ENCODE measurements around the gene CNNM1. TPM values are rescaled to one million over a fixed set of nuclear protein-coding genes. Genes with fewer than 3 reads are reported as not detected.

The CNNM1 gene
- total RNA-seq, 1 experiment from 2014 or later, result not detected

DNA sequence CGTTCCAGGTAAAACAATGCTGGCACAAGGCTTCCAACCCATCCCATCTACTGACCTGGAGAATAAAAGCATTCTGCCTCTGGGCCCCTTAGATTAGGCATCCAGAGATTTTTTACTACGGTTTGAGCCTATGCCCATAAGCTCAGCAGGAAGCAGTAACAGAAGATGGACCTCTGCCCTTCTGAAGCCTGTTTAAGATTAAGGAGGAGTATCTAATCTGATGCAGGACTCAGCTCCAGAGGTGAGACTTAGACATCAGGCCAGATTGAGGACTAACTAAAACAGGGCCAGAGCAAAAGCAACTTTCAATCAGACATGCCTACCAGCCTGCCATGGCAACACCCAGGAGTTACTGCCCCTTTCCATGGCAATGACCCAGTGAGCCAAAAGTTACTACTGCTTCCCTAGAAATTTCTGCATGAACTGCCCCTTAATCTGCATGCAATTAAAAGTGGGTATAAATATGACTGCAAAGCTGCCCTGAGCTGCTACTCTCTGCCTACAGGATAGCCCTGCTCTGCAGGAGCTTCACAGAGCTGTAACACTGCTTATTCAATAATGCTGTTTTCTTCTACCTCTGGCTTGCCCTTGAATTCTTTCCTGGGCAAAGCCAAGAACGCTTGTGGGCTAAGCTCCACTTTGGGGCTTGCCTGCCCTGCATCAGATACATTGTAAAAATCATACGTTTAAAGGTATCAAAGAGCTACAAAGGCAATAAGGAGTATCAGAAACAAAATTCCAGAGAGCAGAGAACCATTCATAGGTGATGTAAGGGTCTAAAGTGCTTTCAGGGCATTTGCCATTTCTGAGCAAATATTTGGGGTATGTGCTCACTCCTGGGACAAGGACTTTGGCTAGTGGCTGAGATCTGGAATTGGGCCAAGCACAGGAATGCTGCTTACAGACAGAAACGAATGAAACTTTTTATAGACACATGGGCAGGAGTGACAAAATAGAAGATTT, 25.0 kb upstream of the CNNM1 start:
- ChIA-PET POLR2A (no interaction called here), CTCF (interaction anchor here (0.6 to 1.0 kb wide), 2 partner anchors 8 to 11 kb away, joined by 3 read pairs; no protein-coding TSS in a partner anchor)
- DNase-seq (ENCODE audit: unreplicated experiment), result no peak
- BruUV-seq (replicated peaks), result no TSS peak
- peaks cover 6% of the 10 kb centered on the region for H3K9me3 Mint-ChIP-seq (ENCODE audit: unreplicated experiment)
- H3K36me3 Mint-ChIP-seq (ENCODE audit: insufficient read depth, unreplicated experiment), result no peaks in the 10 kb centered on the region
- intact Hi-C loops (cut with micrococcal nuclease), result no loop called here
- H3K4me3 Mint-ChIP-seq (ENCODE audit: unreplicated experiment), result no peak overlapping the region
- H3K27me3 Mint-ChIP-seq (ENCODE audit: insufficient read depth, unreplicated experiment), result peaks cover 11% of the 10 kb centered on the region
- no peaks in the 10 kb centered on the region for H3K4me1 Mint-ChIP-seq (ENCODE audit: insufficient read depth, unreplicated experiment)
- no peak overlapping the region for H3K27ac Mint-ChIP-seq (ENCODE audit: low read depth, unreplicated experiment)
- TF ChIP-seq, protein P1, sequence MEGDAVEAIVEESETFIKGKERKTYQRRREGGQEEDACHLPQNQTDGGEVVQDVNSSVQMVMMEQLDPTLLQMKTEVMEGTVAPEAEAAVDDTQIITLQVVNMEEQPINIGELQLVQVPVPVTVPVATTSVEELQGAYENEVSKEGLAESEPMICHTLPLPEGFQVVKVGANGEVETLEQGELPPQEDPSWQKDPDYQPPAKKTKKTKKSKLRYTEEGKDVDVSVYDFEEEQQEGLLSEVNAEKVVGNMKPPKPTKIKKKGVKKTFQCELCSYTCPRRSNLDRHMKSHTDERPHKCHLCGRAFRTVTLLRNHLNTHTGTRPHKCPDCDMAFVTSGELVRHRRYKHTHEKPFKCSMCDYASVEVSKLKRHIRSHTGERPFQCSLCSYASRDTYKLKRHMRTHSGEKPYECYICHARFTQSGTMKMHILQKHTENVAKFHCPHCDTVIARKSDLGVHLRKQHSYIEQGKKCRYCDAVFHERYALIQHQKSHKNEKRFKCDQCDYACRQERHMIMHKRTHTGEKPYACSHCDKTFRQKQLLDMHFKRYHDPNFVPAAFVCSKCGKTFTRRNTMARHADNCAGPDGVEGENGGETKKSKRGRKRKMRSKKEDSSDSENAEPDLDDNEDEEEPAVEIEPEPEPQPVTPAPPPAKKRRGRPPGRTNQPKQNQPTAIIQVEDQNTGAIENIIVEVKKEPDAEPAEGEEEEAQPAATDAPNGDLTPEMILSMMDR (IDR thresholded peaks at IDR 0.05; ENCODE audit: unreplicated experiment), result no peak

DNA sequence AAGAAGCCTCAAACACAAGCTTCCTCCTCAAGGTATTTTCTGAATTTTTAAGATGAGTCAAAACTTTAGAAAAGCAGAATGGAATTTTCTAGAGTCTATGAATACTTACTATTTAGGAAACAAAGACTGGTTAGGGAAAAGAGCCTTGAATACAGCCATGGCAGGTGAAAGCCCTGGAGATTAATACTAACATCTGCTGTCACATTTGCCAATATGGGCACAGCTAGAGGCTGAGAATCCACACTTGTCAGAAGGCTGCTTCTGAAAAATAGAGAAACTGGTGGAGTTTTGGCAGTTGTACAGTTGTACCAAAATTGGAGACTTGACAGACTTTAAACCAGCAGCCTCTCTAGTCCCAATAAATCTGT, 24.3 kb upstream of the CNNM1 start:
- Mint-ChIP-seq H3K9me3 (ENCODE audit: unreplicated experiment) (peaks cover 8% of the 10 kb centered on the region), H3K27ac (ENCODE audit: low read depth, unreplicated experiment) (no peak overlapping the region), H3K4me3 (ENCODE audit: unreplicated experiment) (no peak overlapping the region), H3K4me1 (ENCODE audit: insufficient read depth, unreplicated experiment) (no peaks in the 10 kb centered on the region), H3K27me3 (ENCODE audit: insufficient read depth, unreplicated experiment) (peaks cover 11% of the 10 kb centered on the region), H3K36me3 (ENCODE audit: insufficient read depth, unreplicated experiment) (no peaks in the 10 kb centered on the region)
- ChIA-PET CTCF (interaction anchor here (1.0 kb wide), 1 partner anchor 8 kb away, joined by 3 read pairs; no protein-coding TSS in a partner anchor), POLR2A (no interaction called here)
- intact Hi-C loops (cut with micrococcal nuclease), result no loop called here
- DNase-seq (ENCODE audit: unreplicated experiment), result no peak
- TF ChIP-seq, protein P1 (IDR thresholded peaks at IDR 0.05; ENCODE audit: unreplicated experiment), result no peak
- BruUV-seq (replicated peaks), result no TSS peak

DNA sequence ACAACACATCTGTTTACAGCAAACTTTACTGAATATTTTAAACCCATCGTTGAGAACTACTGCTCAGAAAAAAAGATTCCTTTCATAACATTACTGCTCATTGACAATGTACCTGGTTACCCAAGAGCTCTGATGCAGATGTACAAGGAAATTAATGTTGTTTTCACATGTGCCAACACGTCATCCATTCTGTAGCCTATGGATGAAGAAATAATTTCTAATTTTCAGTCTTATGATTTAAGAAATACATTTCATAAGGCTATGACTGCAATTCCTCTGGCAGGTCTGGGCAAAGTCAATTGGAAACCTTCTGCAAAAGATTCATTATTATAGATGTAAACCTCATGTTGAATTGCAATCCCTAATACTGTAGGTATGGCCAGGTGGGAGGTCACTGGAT, 16.7 kb upstream of the CNNM1 start:
- no peak for DNase-seq (ENCODE audit: unreplicated experiment)
- TF ChIP-seq, protein P1 (IDR thresholded peaks at IDR 0.05; ENCODE audit: unreplicated experiment), result no peak
- intact Hi-C loops (cut with micrococcal nuclease), result no loop called here
- BruUV-seq (replicated peaks), result no TSS peak
- H3K27me3 Mint-ChIP-seq (ENCODE audit: insufficient read depth, unreplicated experiment), result no peaks in the 10 kb centered on the region
- peaks cover 8% of the 10 kb centered on the region for H3K9me3 Mint-ChIP-seq (ENCODE audit: unreplicated experiment)
- no peak overlapping the region for H3K4me3 Mint-ChIP-seq (ENCODE audit: unreplicated experiment)
- H3K36me3 Mint-ChIP-seq (ENCODE audit: insufficient read depth, unreplicated experiment), result no peaks in the 10 kb centered on the region
- ChIA-PET POLR2A (no interaction called here), CTCF (no interaction called here)
- H3K4me1 Mint-ChIP-seq (ENCODE audit: insufficient read depth, unreplicated experiment), result no peaks in the 10 kb centered on the region
- H3K27ac Mint-ChIP-seq (ENCODE audit: low read depth, unreplicated experiment), result no peak overlapping the region

DNA sequence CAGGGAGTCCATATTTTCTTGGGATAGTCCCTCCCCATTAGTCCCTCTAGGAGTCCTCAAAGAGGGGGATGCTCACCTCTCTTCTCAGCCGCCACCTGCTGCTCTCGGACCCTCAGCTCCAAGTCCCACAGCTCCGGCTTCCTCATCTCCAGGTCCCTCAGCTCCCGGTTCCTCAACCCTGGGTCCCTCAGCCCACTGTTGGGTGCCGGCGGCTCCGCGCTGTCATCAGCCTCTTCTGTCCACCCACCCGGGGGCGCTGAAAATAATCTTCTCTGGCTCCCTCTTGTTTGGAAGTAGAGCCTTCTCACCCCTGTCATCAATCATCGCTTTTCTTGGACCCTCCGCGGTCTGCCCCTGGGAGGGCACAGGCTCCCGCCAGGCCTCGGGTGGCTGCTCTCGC, 13.3 kb upstream of the CNNM1 start:
- CTCF ChIA-PET, result no interaction called here
- TF ChIP-seq, protein P1 (IDR thresholded peaks at IDR 0.05; ENCODE audit: unreplicated experiment), result no peak
- no TSS peak for BruUV-seq (replicated peaks)
- Mint-ChIP-seq H3K36me3 (ENCODE audit: insufficient read depth, unreplicated experiment) (no peaks in the 10 kb centered on the region), H3K4me1 (ENCODE audit: insufficient read depth, unreplicated experiment) (no peaks in the 10 kb centered on the region), H3K9me3 (ENCODE audit: unreplicated experiment) (no peaks in the 10 kb centered on the region), H3K4me3 (ENCODE audit: unreplicated experiment) (no peak overlapping the region), H3K27me3 (ENCODE audit: insufficient read depth, unreplicated experiment) (peaks cover 8% of the 10 kb centered on the region), H3K27ac (ENCODE audit: low read depth, unreplicated experiment) (no peak overlapping the region)
- no peak for DNase-seq (ENCODE audit: unreplicated experiment)
- intact Hi-C loops (cut with micrococcal nuclease), result no loop called here
- POLR2A ChIA-PET, result no interaction called here
